Effector memory CD4-positive, alpha-beta T cell (primary cell): ENCODE data around the gene FUOM.
A peak's percentile ranks its signal among the peaks of the same experiment; 100 is the strongest.
"Not testable (repeated sequence)": the region's sequence is repeated elsewhere in the genome, so short reads cannot be mapped to it uniquely, and the experiment has no call there.

Experiments
- DNase-seq, 3 donors: peaks; one replicate each; pipeline ENCODE4 v3.0.0-alpha.2; 2020
- H3K27ac ChIP-seq: 2 replicates; pipeline ENCODE4 v1.7.0; 2013; ENCODE audit warnings: mild to moderate bottlenecking, low read length, moderate library complexity; ENCODE audit not compliant: insufficient read depth, poor library complexity, severe bottlenecking
- H3K27me3 ChIP-seq: replicated peaks from 2 replicates; pipeline ENCODE4 v1.7.0; 2013; ENCODE audit warnings: mild to moderate bottlenecking, low read length; ENCODE audit not compliant: insufficient read depth, control insufficient read depth, poor library complexity, severe bottlenecking
- H3K36me3 ChIP-seq: 2 replicates; pipeline ENCODE4 v1.7.0; 2013; ENCODE audit warnings: mild to moderate bottlenecking, low read length, moderate library complexity; ENCODE audit not compliant: control insufficient read depth, insufficient read depth
- H3K4me1 ChIP-seq: 2 replicates; pipeline ENCODE4 v1.7.0; 2013; ENCODE audit warnings: low read length, mild to moderate bottlenecking; ENCODE audit not compliant: control insufficient read depth, insufficient read depth, poor library complexity, severe bottlenecking
- H3K4me3 ChIP-seq: 2 replicates; pipeline ENCODE4 v1.7.0; 2013; ENCODE audit warnings: low read length, low read depth, mild to moderate bottlenecking; ENCODE audit not compliant: insufficient read depth, poor library complexity, severe bottlenecking
- H3K9me3 ChIP-seq: 2 replicates; pipeline ENCODE4 v1.7.0; 2013; ENCODE audit warnings: mild to moderate bottlenecking, low read length, moderate library complexity; ENCODE audit not compliant: control insufficient read depth

FUOM gene

GRCh38 chr10:133388236-133388972 is 30.6 kb upstream of the FUOM start:
- H3K4me3 ChIP-seq, result peak overlapping the region; percentile 51
- no peak for DNase-seq
- peaks cover 29% of the 10 kb centered on the region for H3K4me1 ChIP-seq
- peak overlapping the region; percentile 80 for H3K27ac ChIP-seq
- no peaks in the 10 kb centered on the region for H3K36me3 ChIP-seq
- H3K9me3 ChIP-seq, result no peaks in the 10 kb centered on the region
- no peaks in the 10 kb centered on the region for H3K27me3 ChIP-seq

GRCh38 chr10:133386951-133387350 is 29.1 kb upstream of the FUOM start:
- H3K36me3 ChIP-seq, H3K27me3 ChIP-seq, H3K4me3 ChIP-seq, H3K27ac ChIP-seq, DNase-seq, H3K9me3 ChIP-seq: not testable (repeated sequence)
- peaks cover 28% of the 10 kb centered on the region for H3K4me1 ChIP-seq

- peaks cover 14% of the 10 kb centered on the region for H3K4me1 ChIP-seq
- no peaks in the 10 kb centered on the region for H3K36me3 ChIP-seq
- no peak overlapping the region for H3K27ac ChIP-seq
- no peaks in the 10 kb centered on the region for H3K9me3 ChIP-seq
- no peak overlapping the region for H3K4me3 ChIP-seq
- no peaks in the 10 kb centered on the region for H3K27me3 ChIP-seq
- DNase-seq, result no peak
These were observed 27.4 kb upstream of the FUOM start for GRCh38 chr10:133385214-133385613.

- H3K36me3 ChIP-seq, result no peaks in the 10 kb centered on the region
- no peak for DNase-seq
These were observed 26.3 kb upstream of the FUOM start for GRCh38 chr10:133384071-133384470.

GRCh38 chr10:133383551-133383950 is 25.7 kb upstream of the FUOM start:
- no peak overlapping the region for H3K27ac ChIP-seq
- H3K27me3 ChIP-seq, result no peaks in the 10 kb centered on the region
- H3K9me3 ChIP-seq, result no peaks in the 10 kb centered on the region
- H3K4me3 ChIP-seq, result no peak overlapping the region
- no peak for DNase-seq
- peaks cover 11% of the 10 kb centered on the region for H3K4me1 ChIP-seq
- no peaks in the 10 kb centered on the region for H3K36me3 ChIP-seq

More at GRCh38 chr10:133384071-133384470, 26.3 kb upstream of the FUOM start:
- Histone ChIP-seq H3K27me3 (no peaks in the 10 kb centered on the region), H3K9me3 (no peaks in the 10 kb centered on the region), H3K4me3 (no peak overlapping the region), H3K27ac (no peak overlapping the region), H3K4me1 (peaks cover 13% of the 10 kb centered on the region)

- no peak for DNase-seq
- Histone ChIP-seq H3K4me1 (peaks cover 13% of the 10 kb centered on the region), H3K4me3 (no peak overlapping the region), H3K9me3 (no peaks in the 10 kb centered on the region), H3K27ac (no peak overlapping the region), H3K27me3 (no peaks in the 10 kb centered on the region), H3K36me3 (no peaks in the 10 kb centered on the region)
These were observed 23.2 kb upstream of the FUOM start for GRCh38 chr10:133381036-133381435.

- H3K4me3 ChIP-seq, result peak overlapping the region; percentile 48
- no peaks in the 10 kb centered on the region for H3K27me3 ChIP-seq
- DNase-seq, result no peak
- peak overlapping the region; percentile 41 for H3K27ac ChIP-seq
- H3K36me3 ChIP-seq, result no peaks in the 10 kb centered on the region
- no peaks in the 10 kb centered on the region for H3K9me3 ChIP-seq
- H3K4me1 ChIP-seq, result peaks cover 13% of the 10 kb centered on the region
These were observed 22.2 kb upstream of the FUOM start for GRCh38 chr10:133379801-133380666.

GRCh38 chr10:133379152-133379800 is 21.5 kb upstream of the FUOM start, which contains the start of gene PAOX:
TSS of gene PAOX (plus strand) at chr10:133379262. CDS start at chr10:133379317, 55 bp downstream.
- no peaks in the 10 kb centered on the region for H3K36me3 ChIP-seq
- peak within 1 kb of the TSS; percentile 51 for H3K27ac ChIP-seq
- no peaks in the 10 kb centered on the region for H3K27me3 ChIP-seq

GRCh38 chr10:133378251-133379096 is 20.7 kb upstream of the FUOM start:
- peak; percentile 34 to 57 (median 37) for DNase-seq
- peaks cover 13% of the 10 kb centered on the region for H3K4me1 ChIP-seq
- H3K27me3 ChIP-seq, result no peaks in the 10 kb centered on the region
- H3K4me3 ChIP-seq, result peak overlapping the region; percentile 96
- peak overlapping the region; percentile 51 for H3K27ac ChIP-seq
- H3K9me3 ChIP-seq, result no peaks in the 10 kb centered on the region
- H3K36me3 ChIP-seq, result no peaks in the 10 kb centered on the region

More at GRCh38 chr10:133379152-133379800, 21.5 kb upstream of the FUOM start, which contains the start of gene PAOX:
- peak; percentile 53 to 61 (median 55) for DNase-seq
- Histone ChIP-seq H3K4me3 (peak within 1 kb of the TSS; percentile 96), H3K4me1 (peaks cover 13% of the 10 kb centered on the region), H3K9me3 (no peaks in the 10 kb centered on the region)
